Measurements from ENCODE around the gene GPC5.

The GPC5 gene

GRCh38 chr13:92781965-92782690 lies 1383.7 kb downstream of the GPC5 start:
- Histone ChIP-seq H3K27me3 (replicated peaks; ENCODE audit: control insufficient read depth, insufficient read depth, low read length) (no peaks in the 10 kb centered on the region), H3K4me3 (replicated peaks; ENCODE audit: low read depth, low read length) (no peak overlapping the region), H3K36me3 (ENCODE audit: control insufficient read depth, insufficient read depth, low read length) (no peaks in the 10 kb centered on the region)
- TF ChIP-seq CTCF (IDR thresholded peaks at IDR 0.05; ENCODE audit: insufficient read depth, low read length, poor library complexity, severe bottlenecking), result no peak
- DNase-seq (ENCODE audit: extremely low read depth, insufficient read length), result no peak

GRCh38 chr13:92802776-92803175 lies 1404.4 kb downstream of the GPC5 start:
- no peaks in the 10 kb centered on the region for H3K36me3 ChIP-seq (ENCODE audit: control insufficient read depth, insufficient read depth, low read length)
- no peak for TF ChIP-seq CTCF (IDR thresholded peaks at IDR 0.05; ENCODE audit: insufficient read depth, low read length, poor library complexity, severe bottlenecking)
- DNase-seq (ENCODE audit: extremely low read depth, insufficient read length), result no peak
- H3K27me3 ChIP-seq (replicated peaks; ENCODE audit: control insufficient read depth, insufficient read depth, low read length), result no peaks in the 10 kb centered on the region
- H3K4me3 ChIP-seq (replicated peaks; ENCODE audit: low read depth, low read length), result no peak overlapping the region

GRCh38 chr13:92804346-92804745 lies 1405.9 kb downstream of the GPC5 start:
- TF ChIP-seq CTCF (IDR thresholded peaks at IDR 0.05; ENCODE audit: insufficient read depth, low read length, poor library complexity, severe bottlenecking), result no peak
- no peaks in the 10 kb centered on the region for H3K27me3 ChIP-seq (replicated peaks; ENCODE audit: control insufficient read depth, insufficient read depth, low read length)

GRCh38 chr13:92804926-92805325 lies 1406.5 kb downstream of the GPC5 start:
- Histone ChIP-seq H3K36me3 (ENCODE audit: control insufficient read depth, insufficient read depth, low read length) (no peaks in the 10 kb centered on the region), H3K27me3 (replicated peaks; ENCODE audit: control insufficient read depth, insufficient read depth, low read length) (no peaks in the 10 kb centered on the region), H3K4me3 (replicated peaks; ENCODE audit: low read depth, low read length) (no peak overlapping the region)
- TF ChIP-seq CTCF (IDR thresholded peaks at IDR 0.05; ENCODE audit: insufficient read depth, low read length, poor library complexity, severe bottlenecking), result no peak
- DNase-seq (ENCODE audit: extremely low read depth, insufficient read length), result no peak

More at GRCh38 chr13:92804346-92804745, 1405.9 kb downstream of the GPC5 start:
- Histone ChIP-seq H3K4me3 (replicated peaks; ENCODE audit: low read depth, low read length) (no peak overlapping the region), H3K36me3 (ENCODE audit: control insufficient read depth, insufficient read depth, low read length) (no peaks in the 10 kb centered on the region)
- no peak for DNase-seq (ENCODE audit: extremely low read depth, insufficient read length)

- Histone ChIP-seq H3K4me3 (replicated peaks; ENCODE audit: low read depth, low read length) (peak overlapping the region; percentile 26; the same call in 1 of the 2 replicates), H3K36me3 (ENCODE audit: control insufficient read depth, insufficient read depth, low read length) (no peaks in the 10 kb centered on the region), H3K27me3 (replicated peaks; ENCODE audit: control insufficient read depth, insufficient read depth, low read length) (no peaks in the 10 kb centered on the region)
- no peak for DNase-seq (ENCODE audit: extremely low read depth, insufficient read length)
- TF ChIP-seq CTCF (IDR thresholded peaks at IDR 0.05; ENCODE audit: insufficient read depth, low read length, poor library complexity, severe bottlenecking), result no peak
These were observed 1407.3 kb downstream of the GPC5 start for GRCh38 chr13:92805766-92806165.

Data from GM06990 (cell line).